Measurements from ENCODE around the gene INSC. TPM values are rescaled to one million over a fixed set of nuclear protein-coding genes. Genes with fewer than 3 reads are reported as not detected.

Gene INSC
- total RNA-seq, 4 donors from 2014 or later = 1.3 to 11.4 (median 2.6) TPM

GRCh38 chr11:15295695-15296094 lies 181.0 kb downstream of the INSC start:
- 9% methylated on average over 1 of the region's 1 CpG; no CpG with 5 or more reads in 1 of the 2 donors for WGBS, 2 donors (ENCODE audit: low coverage in 1 of 2)
- ATAC-seq = no peak
- TF ChIP-seq POLR2AphosphoS5 (IDR thresholded peaks at IDR 0.05) (no peak), CTCF (IDR thresholded peaks at IDR 0.05) (no peak), POLR2A (IDR thresholded peaks at IDR 0.05) (no peak), EP300 (IDR thresholded peaks at IDR 0.05) (no peak)
- Histone ChIP-seq H3K36me3 (no peaks in the 10 kb centered on the region), H3K4me1 (no peaks in the 10 kb centered on the region), H3K27me3 (peaks cover 6% of the 10 kb centered on the region), H3K27ac (no peak overlapping the region), H3K4me3 (no peak overlapping the region), H3K9me3 (no peaks in the 10 kb centered on the region)

Other genes with a start within 250 kb of the INSC start
- 10 to 100 TPM; 13.5 to 22.7 (median 14.9) TPM for gene CYP2R1, start 222.7 kb upstream of the INSC start, total RNA-seq
- not detected for gene CALCA, start 142.6 kb upstream of the INSC start, total RNA-seq
- gene CALCB, start 41.3 kb upstream of the INSC start, total RNA-seq = not detected

All from gastroesophageal sphincter (tissue), 4 donors.